ENCODE results near the gene TMED6.

DNA sequence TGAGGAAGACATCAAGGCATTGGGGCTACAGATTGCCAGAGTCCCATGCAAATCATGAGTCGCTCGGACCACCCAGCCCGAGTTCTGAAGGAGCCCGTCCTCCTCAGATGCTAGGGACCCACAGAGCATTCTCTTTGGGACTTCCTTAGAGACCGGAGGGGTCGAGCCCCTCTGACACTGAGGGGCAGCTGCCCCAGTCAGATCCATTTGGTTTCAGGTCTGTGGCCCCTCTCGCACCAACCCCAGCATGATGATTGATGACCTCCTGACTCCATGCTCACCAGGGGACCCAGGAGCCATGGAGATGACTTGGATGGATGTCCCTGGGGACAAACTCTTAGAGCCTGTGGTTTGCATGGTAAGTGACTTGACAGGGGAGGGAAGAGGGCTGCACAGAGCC is 29.2 kb downstream of the TMED6 start:
- TF ChIP-seq, protein P1, sequence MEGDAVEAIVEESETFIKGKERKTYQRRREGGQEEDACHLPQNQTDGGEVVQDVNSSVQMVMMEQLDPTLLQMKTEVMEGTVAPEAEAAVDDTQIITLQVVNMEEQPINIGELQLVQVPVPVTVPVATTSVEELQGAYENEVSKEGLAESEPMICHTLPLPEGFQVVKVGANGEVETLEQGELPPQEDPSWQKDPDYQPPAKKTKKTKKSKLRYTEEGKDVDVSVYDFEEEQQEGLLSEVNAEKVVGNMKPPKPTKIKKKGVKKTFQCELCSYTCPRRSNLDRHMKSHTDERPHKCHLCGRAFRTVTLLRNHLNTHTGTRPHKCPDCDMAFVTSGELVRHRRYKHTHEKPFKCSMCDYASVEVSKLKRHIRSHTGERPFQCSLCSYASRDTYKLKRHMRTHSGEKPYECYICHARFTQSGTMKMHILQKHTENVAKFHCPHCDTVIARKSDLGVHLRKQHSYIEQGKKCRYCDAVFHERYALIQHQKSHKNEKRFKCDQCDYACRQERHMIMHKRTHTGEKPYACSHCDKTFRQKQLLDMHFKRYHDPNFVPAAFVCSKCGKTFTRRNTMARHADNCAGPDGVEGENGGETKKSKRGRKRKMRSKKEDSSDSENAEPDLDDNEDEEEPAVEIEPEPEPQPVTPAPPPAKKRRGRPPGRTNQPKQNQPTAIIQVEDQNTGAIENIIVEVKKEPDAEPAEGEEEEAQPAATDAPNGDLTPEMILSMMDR (conservative IDR thresholded peaks at IDR 0.05 in 1 of 2, IDR thresholded peaks at IDR 0.05 in 1 of 2; ENCODE audit: extremely low read depth in 1 of 2, insufficient read depth in 1 of 2, low read depth in 1 of 2, low read length in 2 of 2) = no peak
- TF ChIP-seq EZH2 (IDR thresholded peaks at IDR 0.05; ENCODE audit: borderline replicate concordance, low read length) = no peak

Measured in mammary epithelial cell (primary cell).